ENCODE data around the gene PGAM5. TPM values are rescaled to one million over a fixed set of nuclear protein-coding genes. Genes with fewer than 3 reads are reported as not detected.
A peak's percentile ranks its signal among the peaks of the same experiment; 100 is the strongest.

PGAM5 gene
- total and polyA plus RNA-seq, 10 of the 15 experiments (the other 5 are each of a cell fraction or from before 2014, with no cell fraction given) = 8.2 to 90.9 (median 45.3) TPM

DNA sequence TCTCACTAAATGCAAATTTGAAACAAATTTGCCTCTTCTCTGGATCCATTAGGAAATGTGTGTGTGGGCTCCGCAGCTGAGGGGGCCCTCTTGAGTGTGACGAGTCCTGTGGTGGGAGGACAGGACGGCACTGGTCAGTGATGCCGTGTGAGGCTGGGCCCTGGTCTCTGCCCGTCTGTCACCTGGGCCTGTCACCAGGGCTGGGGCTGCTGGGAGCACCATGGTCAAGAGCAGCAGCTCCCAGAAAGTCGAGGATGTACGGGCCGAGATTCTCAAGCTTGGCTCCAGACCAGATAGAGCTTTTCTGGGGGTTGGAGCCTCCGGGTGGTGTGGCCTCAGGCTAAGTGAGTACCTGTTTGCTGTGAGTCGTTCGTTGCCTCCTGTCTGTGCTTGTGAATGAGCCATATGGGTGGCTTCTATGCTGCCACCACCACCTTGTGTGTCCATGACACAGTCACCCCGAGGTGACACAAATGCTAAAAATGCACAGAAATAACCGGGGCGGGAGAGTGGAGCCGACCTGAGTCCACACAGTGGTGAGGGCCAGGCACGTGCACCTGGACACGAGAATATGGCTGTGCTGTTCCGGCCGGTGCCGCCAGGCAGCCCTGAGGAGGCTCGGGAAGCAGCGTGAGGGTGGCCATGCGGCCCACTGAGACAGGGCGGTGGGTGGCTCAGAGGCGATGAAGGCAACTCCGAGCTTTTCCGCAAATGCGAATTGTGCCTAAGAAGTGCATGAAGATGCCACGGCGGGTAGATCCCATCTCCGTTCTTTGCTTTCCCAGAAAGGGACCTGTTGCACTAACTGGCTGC lies 8.7 kb downstream of the PGAM5 start:
- in situ Hi-C loops (cut with MboI) (no loop called here), intact Hi-C loops (cut with micrococcal nuclease; ENCODE audit: unreplicated experiment) (no loop called here)
- TF ChIP-seq TARDBP (IDR thresholded peaks at IDR 0.05; ENCODE audit: borderline replicate concordance) (no peak), LARP7 (IDR thresholded peaks at IDR 0.05) (no peak), IKZF1 (conservative IDR thresholded peaks at IDR 0.05) (no peak), POLR2AphosphoS5 (IDR thresholded peaks at IDR 0.05; ENCODE audit: low read length) (peak; percentile 32; the same call in 1 of the 2 replicates), RCOR1 (conservative IDR thresholded peaks at IDR 0.05; ENCODE audit: low read depth, low read length) (no peak), POLR2AphosphoS2 (IDR thresholded peaks at IDR 0.05; ENCODE audit: low read depth, low read length) (no peak)
- TF ChIP-seq, protein P1, sequence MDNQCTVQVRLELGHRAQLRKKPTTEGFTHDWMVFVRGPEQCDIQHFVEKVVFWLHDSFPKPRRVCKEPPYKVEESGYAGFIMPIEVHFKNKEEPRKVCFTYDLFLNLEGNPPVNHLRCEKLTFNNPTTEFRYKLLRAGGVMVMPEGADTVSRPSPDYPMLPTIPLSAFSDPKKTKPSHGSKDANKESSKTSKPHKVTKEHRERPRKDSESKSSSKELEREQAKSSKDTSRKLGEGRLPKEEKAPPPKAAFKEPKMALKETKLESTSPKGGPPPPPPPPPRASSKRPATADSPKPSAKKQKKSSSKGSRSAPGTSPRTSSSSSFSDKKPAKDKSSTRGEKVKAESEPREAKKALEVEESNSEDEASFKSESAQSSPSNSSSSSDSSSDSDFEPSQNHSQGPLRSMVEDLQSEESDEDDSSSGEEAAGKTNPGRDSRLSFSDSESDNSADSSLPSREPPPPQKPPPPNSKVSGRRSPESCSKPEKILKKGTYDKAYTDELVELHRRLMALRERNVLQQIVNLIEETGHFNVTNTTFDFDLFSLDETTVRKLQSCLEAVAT (IDR thresholded peaks at IDR 0.05) = no peak
- TF ChIP-seq, protein P2, sequence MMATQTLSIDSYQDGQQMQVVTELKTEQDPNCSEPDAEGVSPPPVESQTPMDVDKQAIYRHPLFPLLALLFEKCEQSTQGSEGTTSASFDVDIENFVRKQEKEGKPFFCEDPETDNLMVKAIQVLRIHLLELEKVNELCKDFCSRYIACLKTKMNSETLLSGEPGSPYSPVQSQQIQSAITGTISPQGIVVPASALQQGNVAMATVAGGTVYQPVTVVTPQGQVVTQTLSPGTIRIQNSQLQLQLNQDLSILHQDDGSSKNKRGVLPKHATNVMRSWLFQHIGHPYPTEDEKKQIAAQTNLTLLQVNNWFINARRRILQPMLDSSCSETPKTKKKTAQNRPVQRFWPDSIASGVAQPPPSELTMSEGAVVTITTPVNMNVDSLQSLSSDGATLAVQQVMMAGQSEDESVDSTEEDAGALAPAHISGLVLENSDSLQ (IDR thresholded peaks at IDR 0.05) = no peak
- ChIA-PET SMC1A (ENCODE audit: uncharacterized antibody, unreplicated experiment) (no interaction called here), POLR2A (no interaction called here), CTCF (no interaction called here), RAD21 (ENCODE audit: unreplicated experiment) (no interaction called here)
- H2AFZ ChIP-seq (ENCODE audit: control insufficient read depth, low read depth, low read length) = no peak overlapping the region
- no peaks in the 10 kb centered on the region for H3K9me3 ChIP-seq (replicated peaks; ENCODE audit: control insufficient read depth, insufficient read depth, low read length)
- no peak overlapping the region for H3K27ac ChIP-seq (ENCODE audit: control insufficient read depth, insufficient read depth)
- no peak overlapping the region for H3K9ac ChIP-seq (ENCODE audit: control insufficient read depth, insufficient read depth, low read length)
- H4K20me1 ChIP-seq (ENCODE audit: control insufficient read depth, insufficient read depth) = 0 out of 2 replicates have a peak, but pooled peaks cover 8% of the 10 kb centered on the region
- ATAC-seq = no peak
- no peak for DNase-seq (ENCODE audit: low read depth, low spot score)
- H3K4me2 ChIP-seq (ENCODE audit: control insufficient read depth, insufficient read depth) = no peak overlapping the region
- no peak for FAIRE-seq
- 94% methylated on average over 31 of the region's 31 CpGs for WGBS (ENCODE audit: insufficient coverage, insufficient replicate concordance, low lambda C conversion rate, missing lambda C conversion rate)
- H3K79me2 ChIP-seq (ENCODE audit: control insufficient read depth, insufficient read depth, low read length) = peaks cover 7% of the 10 kb centered on the region
- no peaks in the 10 kb centered on the region for H3K4me1 ChIP-seq (ENCODE audit: control insufficient read depth, insufficient read depth, low read length)
- H3K4me3 ChIP-seq = no peak overlapping the region
- no TSS peak for BruUV-seq (replicated peaks)
- H3K36me3 ChIP-seq (ENCODE audit: control insufficient read depth in 2 of 2, insufficient read depth in 2 of 2, low read length in 1 of 2) = peaks cover 31 to 48% of the 10 kb centered on the region in 2 experiments
- H3K27me3 ChIP-seq (replicated peaks in 1 of 2; ENCODE audit: control insufficient read depth in 2 of 2, insufficient read depth in 2 of 2, low read length in 1 of 2) = no peaks in the 10 kb centered on the region

Measured in GM12878 (cell line).